OCI-LY1 (cell line): ENCODE measurements around the gene DIPK1B.

ENCODE experiments used
- H2AFZ ChIP-seq: fragments of 200-600 bp; sonication (generic), shearing (Covaris generic); 2 replicates; pipeline ENCODE4 v1.6.0; 2014; ENCODE audit warnings: antibody characterized with exemption, mild to moderate bottlenecking, low read length
- H3F3A ChIP-seq: fragments of 200-600 bp; sonication (generic), shearing (Covaris generic); 2 replicates; pipeline ENCODE4 v1.6.0; 2014; ENCODE audit warnings: mild to moderate bottlenecking, antibody characterized with exemption, low read length, moderate library complexity; ENCODE audit not compliant: insufficient read depth
- H3K27ac ChIP-seq: fragments of 200-600 bp; sonication (generic); 2 replicates; pipeline ENCODE4 v1.5.1; 2014; ENCODE audit warnings: low read length, mixed run types, mild to moderate bottlenecking, low read depth; ENCODE audit not compliant: poor library complexity, severe bottlenecking
- H3K27me3 ChIP-seq: fragments of 200-600 bp; sonication (generic); 2 replicates; pipeline ENCODE4 v1.6.0; 2014; ENCODE audit warnings: antibody characterized with exemption, mild to moderate bottlenecking, low read length, moderate library complexity; ENCODE audit not compliant: insufficient read depth
- H3K36me3 ChIP-seq: fragments of 200-600 bp; sonication (generic); 2 replicates; pipeline ENCODE4 v1.6.1; 2014; ENCODE audit warnings: mild to moderate bottlenecking, antibody characterized with exemption, low read length, moderate library complexity, mixed read lengths; ENCODE audit not compliant: insufficient read depth
- H3K4me1 ChIP-seq: fragments of 200-600 bp; sonication (generic); 2 replicates; pipeline ENCODE4 v1.5.1; 2014; ENCODE audit warnings: mild to moderate bottlenecking, low read length, moderate library complexity; ENCODE audit not compliant: insufficient read depth, severe bottlenecking
- H3K4me2 ChIP-seq: fragments of 200-600 bp; sonication (generic), shearing (Covaris generic); 2 replicates; pipeline ENCODE4 v1.6.1; 2014; ENCODE audit warnings: low read length
- H3K4me3 ChIP-seq: fragments of 200-600 bp; sonication (generic); 2 replicates; pipeline ENCODE4 v1.5.1; 2014; ENCODE audit warnings: low read length, low read depth, mild to moderate bottlenecking, mixed read lengths; ENCODE audit not compliant: poor library complexity, severe bottlenecking
- H3K79me2 ChIP-seq: fragments of 200-600 bp; shearing (Covaris generic); 2 replicates; pipeline ENCODE4 v1.6.1; 2016; ENCODE audit warnings: mixed run types, low read length, mixed read lengths; ENCODE audit not compliant: insufficient read depth
- H3K9ac ChIP-seq: fragments of 200-600 bp; sonication (generic), shearing (Covaris generic); 2 replicates; pipeline ENCODE4 v1.6.1; 2014; ENCODE audit warnings: mild to moderate bottlenecking, low read length, mixed read lengths
- H3K9me2 ChIP-seq: fragments of 200-600 bp; sonication (generic), shearing (Covaris generic); 2 replicates; pipeline ENCODE4 v1.6.1; 2014; ENCODE audit warnings: low read depth, mild to moderate bottlenecking, low read length, mixed read lengths
- H3K9me3 ChIP-seq: fragments of 200-600 bp; shearing (Covaris generic); 2 replicates; pipeline ENCODE4 v1.6.1; 2014; ENCODE audit warnings: low read length, mixed read lengths
- H4K20me1 ChIP-seq: fragments of 200-600 bp; sonication (generic), shearing (Covaris generic); 2 replicates; pipeline ENCODE4 v1.6.0; 2016; ENCODE audit warnings: mild to moderate bottlenecking, low read length; ENCODE audit not compliant: insufficient read depth
- EZH2 ChIP-seq: fragments of 200-600 bp; sonication (generic), shearing (Covaris generic); IDR thresholded peaks from 2 replicates; pipeline ENCODE4 v1.8.0; 2017; ENCODE audit warnings: borderline replicate concordance, mixed run types, mild to moderate bottlenecking, antibody characterized with exemption, low read length, moderate library complexity, mixed read lengths
- TF ChIP-seq, protein P1 (sequence below): fragments of 200-600 bp; sonication (generic), shearing (Covaris generic); IDR thresholded peaks from 2 replicates; pipeline ENCODE4 v1.5.1; 2017; ENCODE audit warnings: mild to moderate bottlenecking, antibody characterized with exemption, low read length, moderate library complexity, mixed read lengths

Gene DIPK1B

GRCh38 chr9:136744773-136745172 lies 32.4 kb downstream of the DIPK1B start:
- H4K20me1 ChIP-seq: no peaks in the 10 kb centered on the region
- H3K9ac ChIP-seq: no peak overlapping the region
- H3K9me2 ChIP-seq: no peaks in the 10 kb centered on the region
- no peaks in the 10 kb centered on the region for H3K36me3 ChIP-seq
- no peak overlapping the region for H3K27ac ChIP-seq
- H3K4me2 ChIP-seq: no peak overlapping the region
- no peak overlapping the region for H2AFZ ChIP-seq
- no peak overlapping the region for H3K4me3 ChIP-seq
- peaks cover 13% of the 10 kb centered on the region; the same call in 1 of the 2 replicates for H3K27me3 ChIP-seq
- no peaks in the 10 kb centered on the region for H3F3A ChIP-seq
- H3K9me3 ChIP-seq: no peaks in the 10 kb centered on the region
- H3K4me1 ChIP-seq: no peaks in the 10 kb centered on the region
- H3K79me2 ChIP-seq: no peaks in the 10 kb centered on the region
- no peak for TF ChIP-seq EZH2
- TF ChIP-seq, protein P1, sequence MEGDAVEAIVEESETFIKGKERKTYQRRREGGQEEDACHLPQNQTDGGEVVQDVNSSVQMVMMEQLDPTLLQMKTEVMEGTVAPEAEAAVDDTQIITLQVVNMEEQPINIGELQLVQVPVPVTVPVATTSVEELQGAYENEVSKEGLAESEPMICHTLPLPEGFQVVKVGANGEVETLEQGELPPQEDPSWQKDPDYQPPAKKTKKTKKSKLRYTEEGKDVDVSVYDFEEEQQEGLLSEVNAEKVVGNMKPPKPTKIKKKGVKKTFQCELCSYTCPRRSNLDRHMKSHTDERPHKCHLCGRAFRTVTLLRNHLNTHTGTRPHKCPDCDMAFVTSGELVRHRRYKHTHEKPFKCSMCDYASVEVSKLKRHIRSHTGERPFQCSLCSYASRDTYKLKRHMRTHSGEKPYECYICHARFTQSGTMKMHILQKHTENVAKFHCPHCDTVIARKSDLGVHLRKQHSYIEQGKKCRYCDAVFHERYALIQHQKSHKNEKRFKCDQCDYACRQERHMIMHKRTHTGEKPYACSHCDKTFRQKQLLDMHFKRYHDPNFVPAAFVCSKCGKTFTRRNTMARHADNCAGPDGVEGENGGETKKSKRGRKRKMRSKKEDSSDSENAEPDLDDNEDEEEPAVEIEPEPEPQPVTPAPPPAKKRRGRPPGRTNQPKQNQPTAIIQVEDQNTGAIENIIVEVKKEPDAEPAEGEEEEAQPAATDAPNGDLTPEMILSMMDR: no peak

DNA sequence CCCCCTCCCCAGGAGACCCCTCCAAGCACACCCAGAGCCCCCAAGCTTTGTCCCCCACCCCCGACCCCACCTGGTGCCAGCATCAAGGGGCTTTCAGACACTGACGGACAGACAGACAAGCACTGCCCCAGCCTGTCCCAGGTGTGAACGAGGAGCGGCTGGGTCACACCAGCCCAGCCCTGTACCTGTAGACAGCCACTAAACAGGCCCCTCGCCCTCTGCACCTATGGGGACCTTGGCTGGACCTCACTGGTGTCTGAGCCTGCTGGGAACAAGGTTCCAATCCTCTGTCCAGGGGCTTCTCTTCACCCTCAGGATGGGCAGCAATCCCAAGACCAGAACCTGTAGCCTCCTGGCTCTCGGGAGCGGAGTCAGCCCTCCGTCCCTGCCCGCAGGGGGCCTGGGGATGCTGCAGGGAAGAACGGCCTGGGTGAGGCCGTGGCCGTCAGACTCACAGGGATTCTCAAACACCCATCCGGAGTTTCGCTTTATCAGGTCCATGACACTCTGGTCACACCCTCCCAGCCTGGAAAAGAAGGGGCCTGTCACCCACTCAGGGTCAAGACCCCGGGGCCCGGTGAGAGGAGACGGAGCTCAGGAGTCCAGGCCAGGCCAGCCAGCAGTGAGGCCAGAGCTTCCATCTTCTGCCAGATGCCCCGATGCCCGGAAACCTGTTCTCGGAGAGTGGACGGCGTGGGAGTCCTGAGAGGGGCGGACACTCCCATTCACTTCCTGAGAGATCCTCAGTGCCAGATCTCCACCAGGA lies 33.2 kb downstream of the DIPK1B start:
- H3K36me3 ChIP-seq: no peaks in the 10 kb centered on the region
- H2AFZ ChIP-seq: no peak overlapping the region
- H3K79me2 ChIP-seq: no peaks in the 10 kb centered on the region
- H3K9ac ChIP-seq: no peak overlapping the region
- no peak overlapping the region for H3K4me3 ChIP-seq
- no peak overlapping the region for H3K4me2 ChIP-seq
- no peaks in the 10 kb centered on the region for H3K9me3 ChIP-seq
- no peak overlapping the region for H3K27ac ChIP-seq
- H3F3A ChIP-seq: no peaks in the 10 kb centered on the region
- TF ChIP-seq EZH2: no peak
- TF ChIP-seq, protein P1: no peak
- H3K4me1 ChIP-seq: no peaks in the 10 kb centered on the region
- H3K27me3 ChIP-seq: peaks cover 13% of the 10 kb centered on the region; the same call in 1 of the 2 replicates
- no peaks in the 10 kb centered on the region for H3K9me2 ChIP-seq
- no peaks in the 10 kb centered on the region for H4K20me1 ChIP-seq

GRCh38 chr9:136746155-136746490 lies 33.8 kb downstream of the DIPK1B start:
- no peak overlapping the region for H3K9ac ChIP-seq

More at GRCh38 chr9:136746155-136746490, 33.8 kb downstream of the DIPK1B start:
- peaks cover 14% of the 10 kb centered on the region; the same call in 1 of the 2 replicates for H3K27me3 ChIP-seq
- TF ChIP-seq, protein P1: no peak
- TF ChIP-seq EZH2: no peak
- no peak overlapping the region for H3K27ac ChIP-seq
- H3K4me2 ChIP-seq: no peak overlapping the region
- no peaks in the 10 kb centered on the region for H3K79me2 ChIP-seq
- no peaks in the 10 kb centered on the region for H3K9me3 ChIP-seq
- H3F3A ChIP-seq: no peaks in the 10 kb centered on the region
- no peaks in the 10 kb centered on the region for H3K9me2 ChIP-seq
- no peak overlapping the region for H2AFZ ChIP-seq
- no peak overlapping the region for H3K4me3 ChIP-seq
- no peaks in the 10 kb centered on the region for H4K20me1 ChIP-seq
- H3K4me1 ChIP-seq: no peaks in the 10 kb centered on the region
- H3K36me3 ChIP-seq: no peaks in the 10 kb centered on the region
